Ascending aorta (tissue), 2 donors: ENCODE data around the gene DIP2C. TPM values are rescaled to one million over a fixed set of nuclear protein-coding genes. Genes with fewer than 3 reads are reported as not detected.
"Not testable (repeated sequence)": the region's sequence is repeated elsewhere in the genome, so short reads cannot be mapped to it uniquely, and the experiment has no call there.

Experiments used
- DNase-seq, 2 donors: peaks; one replicate each; pipeline ENCODE4 v3.0.0-alpha.2; 2019; ENCODE audit warnings: low spot score in 2 of 2
- H3K27ac ChIP-seq, 2 donors: fragments of 200-600 bp; sonication (generic); one replicate each; pipeline ENCODE4 v1.5.1; 2016 to 2017; ENCODE audit warnings: mild to moderate bottlenecking in 1 of 2
- H3K27me3 ChIP-seq: fragments of 200-600 bp; sonication (generic); one replicate; pipeline ENCODE4 v1.5.1; 2017
- H3K36me3 ChIP-seq, 2 donors: fragments of 200-600 bp; sonication (generic); one replicate each; pipeline ENCODE4 v1.5.1; 2016
- H3K4me1 ChIP-seq, 2 donors: fragments of 200-600 bp; sonication (generic); one replicate each; pipeline ENCODE4 v1.5.1; 2016 to 2017; ENCODE audit warnings: mild to moderate bottlenecking in 1 of 2
- H3K4me3 ChIP-seq, 2 donors: fragments of 200-600 bp; sonication (generic); one replicate each; pipeline ENCODE4 v1.5.1; 2016 to 2017; ENCODE audit warnings: mild to moderate bottlenecking in 1 of 2
- H3K9me3 ChIP-seq, 2 donors: fragments of 200-600 bp; sonication (generic); one replicate each; pipeline ENCODE4 v1.5.1; 2016
- intact Hi-C: fragments of 100-400 bp; cut with DNase I; formaldehyde crosslinking; loops from one replicate; pipeline ENCODE4 v1.15.1; 2023
- total RNA-seq: library from RNA; depleted of rRNA; stranded (reverse); fragments of >200 nt; gene quantifications from one replicate; pipeline ENCODE4 v1.1.0, GENCODE V29; 2016
- TF ChIP-seq, protein P1 (sequence below), 3 experiments: fragments of 200-600 bp in 2 of 3; fragments of 450-650 bp in 1 of 3; sonication (generic) in 2 of 3; IDR thresholded peaks; one replicate each; pipeline ENCODE4 v1.5.1; 2016 to 2019; ENCODE audit warnings: antibody characterized with exemption in 3 of 3, mild to moderate bottlenecking in 1 of 3, moderate library complexity in 1 of 3

Gene DIP2C
- total RNA-seq, 1 donor from 2014 or later = 14.7 TPM

DNA sequence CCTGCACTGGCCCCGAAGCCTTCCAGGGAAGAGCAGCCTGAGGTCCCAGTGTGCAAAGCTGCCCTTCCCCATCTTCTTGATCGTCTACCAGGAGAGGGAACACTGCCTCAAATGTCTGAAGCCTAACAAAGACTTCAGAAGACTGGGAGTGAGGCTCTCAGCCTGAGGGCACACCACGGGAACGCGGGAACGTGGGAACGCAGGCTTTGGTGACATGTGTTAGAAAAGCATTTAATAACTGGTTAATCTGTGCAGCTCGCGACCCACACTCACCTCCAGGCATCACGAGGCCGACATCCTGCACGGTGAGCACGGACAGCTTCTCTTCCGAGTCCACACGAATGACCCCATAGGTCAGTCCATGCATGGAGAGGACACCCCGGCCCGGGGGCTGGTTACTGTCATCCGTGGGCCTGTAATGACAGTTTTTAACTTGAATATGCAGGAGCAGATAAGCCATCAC, 320.2 kb downstream of the DIP2C start:
- Histone ChIP-seq H3K4me1 (peaks cover 12 to 41% of the 10 kb centered on the region in 2 donors), H3K9me3 (no peaks in the 10 kb centered on the region), H3K36me3 (peaks cover 11 to 25% of the 10 kb centered on the region in 2 donors), H3K27ac (peak overlapping the region; percentile 82 to 86), H3K4me3 (peak overlapping the region in 1 of 2 donors; percentile 58), H3K27me3 (no peaks in the 10 kb centered on the region)
- intact Hi-C loops = loop anchor here (1.0 kb wide), 1 partner anchor 30 kb away; no protein-coding TSS in a partner anchor
- no peak for DNase-seq
- TF ChIP-seq, protein P1, sequence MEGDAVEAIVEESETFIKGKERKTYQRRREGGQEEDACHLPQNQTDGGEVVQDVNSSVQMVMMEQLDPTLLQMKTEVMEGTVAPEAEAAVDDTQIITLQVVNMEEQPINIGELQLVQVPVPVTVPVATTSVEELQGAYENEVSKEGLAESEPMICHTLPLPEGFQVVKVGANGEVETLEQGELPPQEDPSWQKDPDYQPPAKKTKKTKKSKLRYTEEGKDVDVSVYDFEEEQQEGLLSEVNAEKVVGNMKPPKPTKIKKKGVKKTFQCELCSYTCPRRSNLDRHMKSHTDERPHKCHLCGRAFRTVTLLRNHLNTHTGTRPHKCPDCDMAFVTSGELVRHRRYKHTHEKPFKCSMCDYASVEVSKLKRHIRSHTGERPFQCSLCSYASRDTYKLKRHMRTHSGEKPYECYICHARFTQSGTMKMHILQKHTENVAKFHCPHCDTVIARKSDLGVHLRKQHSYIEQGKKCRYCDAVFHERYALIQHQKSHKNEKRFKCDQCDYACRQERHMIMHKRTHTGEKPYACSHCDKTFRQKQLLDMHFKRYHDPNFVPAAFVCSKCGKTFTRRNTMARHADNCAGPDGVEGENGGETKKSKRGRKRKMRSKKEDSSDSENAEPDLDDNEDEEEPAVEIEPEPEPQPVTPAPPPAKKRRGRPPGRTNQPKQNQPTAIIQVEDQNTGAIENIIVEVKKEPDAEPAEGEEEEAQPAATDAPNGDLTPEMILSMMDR (IDR thresholded peaks at IDR 0.05) = no peak

DNA sequence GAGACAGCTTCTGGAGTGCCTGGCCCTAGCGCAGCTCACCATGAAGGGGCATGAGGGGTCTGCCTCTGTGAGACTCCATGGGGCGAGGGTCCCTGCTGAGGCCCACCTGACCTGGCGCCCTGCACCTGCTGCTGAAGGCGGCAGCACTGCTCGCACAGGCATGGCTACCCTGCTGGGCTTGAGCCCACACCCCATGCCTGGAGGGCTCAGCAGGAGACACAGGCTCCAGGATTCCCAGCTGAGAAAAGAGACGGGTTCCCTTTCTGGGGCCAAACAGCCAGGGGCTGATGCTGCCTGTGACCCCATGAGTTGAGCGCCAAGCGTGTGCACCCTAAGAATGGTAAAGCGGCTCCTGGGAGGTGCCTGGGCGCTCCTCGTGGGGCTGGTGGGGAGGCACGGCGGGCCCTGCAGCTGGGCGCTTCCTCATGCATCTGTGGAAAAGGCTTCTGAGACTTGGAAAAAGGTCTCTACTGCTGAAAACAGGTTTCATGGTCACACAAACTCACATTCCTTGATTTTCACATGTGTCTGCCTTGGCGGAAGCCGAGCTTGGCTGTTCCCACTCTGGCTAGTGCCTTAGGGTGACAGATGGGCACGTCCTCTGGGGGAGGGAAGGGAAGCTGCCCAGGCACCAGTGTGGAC, 320.8 kb downstream of the DIP2C start:
- intact Hi-C loops = loop anchor here (1.0 kb wide), 1 partner anchor 29 kb away; no protein-coding TSS in a partner anchor
- Histone ChIP-seq H3K4me1 (peaks cover 12 to 36% of the 10 kb centered on the region in 2 donors), H3K36me3 (peaks cover 15 to 29% of the 10 kb centered on the region in 2 donors), H3K27ac (peak overlapping the region; percentile 82 to 86), H3K9me3 (no peaks in the 10 kb centered on the region), H3K27me3 (no peaks in the 10 kb centered on the region), H3K4me3 (peak overlapping the region in 1 of 2 donors; percentile 58)
- TF ChIP-seq, protein P1 (IDR thresholded peaks at IDR 0.05) = no peak
- DNase-seq = no peak

DNA sequence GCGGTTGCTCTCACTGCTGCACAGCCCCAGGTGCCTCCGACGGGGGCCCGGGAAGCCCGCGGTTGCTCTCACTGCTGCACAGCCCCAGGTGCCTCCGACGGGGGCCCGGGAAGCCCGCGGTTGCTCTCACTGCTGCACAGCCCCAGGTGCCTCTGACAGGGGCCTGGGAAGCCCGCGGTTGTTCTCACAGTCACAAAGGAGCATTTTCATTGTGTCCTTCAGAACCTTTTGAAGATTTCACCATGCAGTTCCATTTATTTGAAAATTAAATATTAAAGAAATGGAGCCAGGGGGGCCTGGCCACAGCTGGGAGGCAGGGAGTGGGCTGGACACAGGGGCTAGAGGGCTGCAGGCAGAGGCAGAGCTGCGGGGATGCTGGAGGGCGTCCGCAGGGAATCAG, 321.4 kb downstream of the DIP2C start:
- intact Hi-C loops, H3K27me3 ChIP-seq, H3K9me3 ChIP-seq, DNase-seq: not testable (repeated sequence)
- Histone ChIP-seq H3K36me3 (peaks cover 15 to 35% of the 10 kb centered on the region in 2 donors), H3K4me3 (peak overlapping the region in 1 of 2 donors; percentile 58), H3K27ac (peak overlapping the region; percentile 82 to 86), H3K4me1 (peaks cover 12 to 35% of the 10 kb centered on the region in 2 donors)

DNA sequence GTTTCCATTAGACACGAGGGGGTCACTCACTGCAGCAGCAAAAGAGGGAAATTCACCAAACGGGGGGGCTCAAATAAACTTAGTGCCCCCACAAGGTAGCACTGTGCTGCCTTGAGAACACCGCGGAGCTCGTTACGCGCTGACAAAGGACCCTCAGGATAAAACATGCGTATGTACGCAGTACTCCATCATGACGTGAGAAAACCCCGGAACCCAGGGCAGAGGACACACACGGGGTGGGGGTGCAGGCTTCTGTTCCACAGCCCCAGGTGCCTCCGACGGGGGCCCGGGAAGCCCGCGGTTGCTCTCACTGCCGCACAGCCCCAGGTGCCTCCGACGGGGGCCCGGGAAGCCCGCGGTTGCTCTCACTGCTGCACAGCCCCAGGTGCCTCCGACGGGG, 321.8 kb downstream of the DIP2C start:
- Histone ChIP-seq H3K4me3 (no peak overlapping the region), H3K4me1 (peaks cover 12 to 31% of the 10 kb centered on the region in 2 donors), H3K27ac (no peak overlapping the region), H3K9me3 (no peaks in the 10 kb centered on the region), H3K27me3 (no peaks in the 10 kb centered on the region), H3K36me3 (peaks cover 17 to 40% of the 10 kb centered on the region in 2 donors)
- intact Hi-C loops = no loop called here
- TF ChIP-seq, protein P1 (IDR thresholded peaks at IDR 0.05) = no peak
- no peak for DNase-seq

DNA sequence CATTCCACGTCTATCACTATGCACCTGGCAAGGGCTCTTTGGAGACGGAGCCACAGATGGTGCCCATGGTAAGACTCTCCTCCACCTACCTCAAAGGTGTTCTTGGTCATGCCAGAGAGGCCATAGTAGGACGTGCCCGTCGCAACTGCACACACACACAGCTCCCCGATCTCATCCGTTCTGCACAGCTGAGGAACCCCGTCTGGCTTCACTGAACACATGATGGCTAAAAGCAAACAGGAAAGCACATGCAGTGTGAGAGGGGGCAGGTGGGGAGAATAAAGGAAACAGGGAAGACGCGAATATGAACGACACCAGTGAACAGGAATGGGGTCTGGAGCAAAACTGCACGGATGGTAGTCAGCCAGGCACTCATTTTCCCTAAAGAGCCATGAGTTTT, 323.3 kb downstream of the DIP2C start:
- Histone ChIP-seq H3K4me1 (peaks cover 12 to 25% of the 10 kb centered on the region in 2 donors), H3K36me3 (peaks cover 32 to 54% of the 10 kb centered on the region in 2 donors)

DNA sequence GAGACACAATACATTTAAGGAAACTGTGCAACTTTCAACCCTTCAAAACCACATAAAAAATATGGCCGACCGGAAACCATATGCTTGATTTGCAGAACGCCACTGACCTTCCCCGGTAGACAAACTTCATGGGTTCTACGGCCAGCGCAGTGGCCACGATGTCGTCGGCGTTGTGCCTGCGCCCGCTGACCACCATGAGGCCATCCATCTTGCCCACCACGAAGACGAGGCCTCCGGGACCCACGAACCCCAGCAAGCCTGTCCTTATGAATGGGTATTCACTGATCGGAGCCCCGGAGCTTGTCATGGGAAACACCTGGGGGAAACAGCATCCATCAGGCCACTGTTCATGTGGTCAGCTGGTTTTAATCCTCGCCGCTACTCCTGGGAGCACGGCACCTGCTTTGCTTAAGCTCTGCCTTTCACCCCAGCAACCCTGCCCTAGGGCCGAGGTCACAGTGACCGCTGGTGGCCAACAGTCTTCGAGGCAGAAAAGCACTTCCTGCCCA, 325.1 kb downstream of the DIP2C start:
- intact Hi-C loops = no loop called here
- TF ChIP-seq, protein P1 (IDR thresholded peaks at IDR 0.05) = no peak
- Histone ChIP-seq H3K27ac (no peak overlapping the region), H3K9me3 (no peaks in the 10 kb centered on the region), H3K36me3 (peaks cover 48 to 67% of the 10 kb centered on the region in 2 donors), H3K4me3 (no peak overlapping the region), H3K4me1 (peaks cover 9 to 11% of the 10 kb centered on the region in 2 donors), H3K27me3 (no peaks in the 10 kb centered on the region)
- no peak for DNase-seq

More for the DNA sequence above, 323.3 kb downstream of the DIP2C start:
- intact Hi-C loops = no loop called here
- Histone ChIP-seq H3K27me3 (no peaks in the 10 kb centered on the region), H3K4me3 (no peak overlapping the region), H3K27ac (no peak overlapping the region), H3K9me3 (no peaks in the 10 kb centered on the region)
- no peak for DNase-seq
- TF ChIP-seq, protein P1 (IDR thresholded peaks at IDR 0.05) = no peak
